M059J (cell line): ENCODE measurements around the gene FAM117B. TPM values are rescaled to one million over a fixed set of nuclear protein-coding genes. Genes with fewer than 3 reads are reported as not detected.
"Not testable (repeated sequence)": the region's sequence is repeated elsewhere in the genome, so short reads cannot be mapped to it uniquely, and the experiment has no call there.

Experiments
- DNase-seq: peaks from one replicate; pipeline ENCODE4 v3.0.0-alpha.2; 2012; ENCODE audit warnings: low read depth
- total RNA-seq: library from RNA; depleted of rRNA; stranded (reverse); fragments of >200 nt; shearing (Covaris generic); gene quantifications from 2 replicates; pipeline ENCODE4 v1.2.3, GENCODE V29; 2014

FAM117B gene
- total RNA-seq, 1 experiment from 2014 or later: 4.7 TPM

GRCh38 chr2:202703091-202703490, 68.3 kb downstream of the FAM117B start:
- peak; percentile 5 for DNase-seq

- DNase-seq: no peak
Observed at GRCh38 chr2:202704248-202704647, 69.5 kb downstream of the FAM117B start.

DNA sequence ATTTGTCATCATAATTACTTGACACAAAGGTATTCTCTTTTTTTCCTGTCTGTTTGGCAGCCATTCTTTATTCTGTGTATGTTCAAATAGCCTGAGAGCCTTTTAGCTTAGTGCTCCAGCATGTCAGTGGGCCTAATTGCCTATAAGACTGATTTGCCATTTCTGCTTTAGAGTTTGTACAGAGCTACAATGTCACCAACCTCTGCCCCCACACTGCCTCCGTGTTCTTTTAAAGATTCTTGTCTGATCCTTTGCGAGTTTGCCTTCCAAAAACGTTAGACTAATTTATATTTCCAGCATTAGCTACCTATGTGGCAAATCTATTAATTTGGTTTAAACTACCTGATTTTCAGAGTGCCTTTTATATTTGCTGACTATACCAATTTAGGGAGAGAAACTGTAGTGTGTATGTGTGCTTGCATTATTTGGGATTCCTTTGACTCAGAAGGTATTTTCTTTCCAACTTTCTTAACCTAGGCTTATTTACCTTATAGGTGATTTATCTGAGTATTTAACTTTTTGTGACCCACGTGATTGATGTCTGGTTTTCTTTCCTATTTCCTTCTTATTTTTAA, 70.8 kb downstream of the FAM117B start:
- DNase-seq: no peak

GRCh38 chr2:202714971-202715935, 80.5 kb downstream of the FAM117B start:
- not testable (repeated sequence) for DNase-seq

GRCh38 chr2:202716114-202716718, 81.4 kb downstream of the FAM117B start:
- no peak for DNase-seq

DNA sequence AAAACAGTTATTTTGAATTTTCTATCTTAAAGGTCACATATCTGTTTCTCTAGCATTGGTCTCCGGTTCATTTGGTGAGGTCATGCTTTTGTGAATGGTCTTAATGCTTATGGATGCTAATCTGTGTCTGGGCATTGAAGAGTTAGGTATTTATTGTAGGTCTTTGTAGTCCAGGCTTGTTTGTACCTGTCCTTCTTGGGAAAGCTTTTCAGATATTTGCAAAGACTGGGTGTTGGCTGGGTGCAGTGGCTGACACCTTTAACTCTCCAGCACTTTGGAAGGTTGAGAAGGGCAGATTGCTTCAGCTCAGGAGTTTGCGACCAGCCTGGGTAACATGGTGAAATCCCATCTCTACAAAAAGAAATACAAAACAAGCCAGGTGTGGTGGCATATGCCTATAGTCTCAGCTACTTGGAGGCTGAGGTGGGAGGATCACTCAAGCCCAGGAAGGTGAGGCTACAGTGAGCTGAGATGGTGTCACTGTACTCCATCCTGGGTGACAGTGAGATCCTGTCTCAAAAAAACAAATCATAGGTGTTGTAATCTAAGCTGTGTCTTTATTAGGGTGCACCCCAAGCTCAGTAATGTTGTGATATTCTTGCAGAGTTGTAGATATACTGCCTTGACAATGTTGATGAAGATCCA, 82.3 kb downstream of the FAM117B start:
- no peak for DNase-seq

- DNase-seq: peak; percentile 73
Observed at GRCh38 chr2:202717598-202718310, 83.0 kb downstream of the FAM117B start.

GRCh38 chr2:202718614-202719013, 83.8 kb downstream of the FAM117B start:
- peak; percentile 78 for DNase-seq

- DNase-seq: no peak
Observed at GRCh38 chr2:202720226-202720625, 85.5 kb downstream of the FAM117B start.

DNA sequence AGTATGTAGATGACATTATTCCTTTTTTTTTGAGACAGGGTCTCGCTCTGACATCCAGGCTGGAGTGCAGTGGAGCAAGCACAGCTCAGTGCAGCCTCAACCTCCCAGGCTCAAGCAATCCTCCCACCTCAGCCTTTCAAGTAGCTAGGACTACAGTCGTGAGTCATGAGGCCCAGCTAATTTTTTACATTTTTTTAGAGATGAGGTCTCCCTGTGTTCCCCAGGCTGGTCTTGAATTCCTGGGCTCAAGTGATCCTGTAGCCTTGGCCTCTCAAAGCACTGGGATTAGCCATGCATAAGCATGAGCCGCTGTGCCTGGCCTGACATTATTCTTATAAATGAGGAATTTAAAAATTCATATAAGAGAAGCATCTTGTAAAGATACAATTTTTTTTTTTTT, 86.9 kb downstream of the FAM117B start:
- DNase-seq: peak; percentile 57

DNA sequence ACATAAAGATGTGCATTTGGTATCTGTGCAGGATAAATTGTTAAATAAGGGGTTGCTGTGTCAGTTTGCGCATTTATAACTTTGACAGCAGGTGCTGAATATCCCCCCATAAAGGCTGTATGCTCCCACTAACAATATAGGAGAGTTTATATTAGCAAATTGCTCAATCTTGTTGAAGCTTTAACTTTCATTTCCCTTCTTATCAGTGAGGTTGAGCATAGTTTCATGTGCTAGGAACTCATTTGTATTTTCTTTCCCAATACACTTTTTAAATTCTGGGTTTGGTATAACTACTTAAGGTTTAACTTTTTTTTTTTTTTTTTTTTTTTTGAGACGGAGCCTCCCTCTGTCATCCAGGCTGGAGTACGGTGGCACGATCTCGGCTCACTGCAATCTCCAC, 89.0 kb downstream of the FAM117B start:
- DNase-seq: no peak

- no peak for DNase-seq
Observed at GRCh38 chr2:202726070-202726469, 91.3 kb downstream of the FAM117B start.

- DNase-seq: no peak
Observed at GRCh38 chr2:202736826-202737225, 102.1 kb downstream of the FAM117B start.

- DNase-seq: no peak
Observed at GRCh38 chr2:202743613-202744012, 108.8 kb downstream of the FAM117B start.

DNA sequence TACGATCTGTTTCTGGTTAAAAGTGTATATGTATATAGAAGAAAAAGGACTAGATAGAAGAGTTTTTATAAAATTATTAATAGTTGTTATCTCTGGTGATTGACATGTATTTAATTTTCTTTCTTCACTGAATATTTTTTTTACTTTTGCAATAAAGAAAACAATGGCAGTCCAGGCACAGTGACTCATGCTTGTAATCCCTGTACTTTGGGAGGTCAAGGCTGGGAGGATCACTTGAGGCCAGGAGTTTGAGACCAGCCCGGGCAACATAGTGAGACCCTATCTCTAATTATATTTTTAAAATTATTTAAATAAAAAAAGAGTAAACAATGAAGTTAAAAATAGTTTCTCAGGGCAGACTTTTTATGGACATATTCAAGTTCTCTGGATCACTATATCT, 114.7 kb downstream of the FAM117B start:
- DNase-seq: peak; percentile 9

GRCh38 chr2:202750763-202751427, 116.1 kb downstream of the FAM117B start:
- DNase-seq: no peak

- no peak for DNase-seq
Observed at GRCh38 chr2:202752071-202752470, 117.3 kb downstream of the FAM117B start.

- no peak for DNase-seq
Observed at GRCh38 chr2:202754936-202755335, 120.2 kb downstream of the FAM117B start.

GRCh38 chr2:202756598-202756997, 121.8 kb downstream of the FAM117B start:
- DNase-seq: no peak

GRCh38 chr2:202757339-202757738, 122.6 kb downstream of the FAM117B start:
- DNase-seq: no peak

- DNase-seq: no peak
Observed at GRCh38 chr2:202758128-202758527, 123.4 kb downstream of the FAM117B start.
